Measurements from ENCODE around the gene SLC13A2.
"Not testable (repeated sequence)": the region's sequence is repeated elsewhere in the genome, so short reads cannot be mapped to it uniquely, and the experiment has no call there.

Gene SLC13A2

GRCh38 chr17:28518578-28518977 lies 45.1 kb downstream of the SLC13A2 start:
- DNase-seq: no peak

- no peak for DNase-seq
These were observed 45.8 kb downstream of the SLC13A2 start for GRCh38 chr17:28519236-28519635.

- no peak for DNase-seq
These were observed 47.2 kb downstream of the SLC13A2 start for GRCh38 chr17:28520687-28521086.

GRCh38 chr17:28521311-28522085 lies 48.1 kb downstream of the SLC13A2 start:
- DNase-seq: no peak

- DNase-seq: not testable (repeated sequence)
These were observed 48.8 kb downstream of the SLC13A2 start for GRCh38 chr17:28522281-28522680.

GRCh38 chr17:28523186-28523585 lies 49.7 kb downstream of the SLC13A2 start:
- DNase-seq: no peak

GRCh38 chr17:28523876-28524275 lies 50.4 kb downstream of the SLC13A2 start:
- DNase-seq: no peak

- no peak for DNase-seq
These were observed 51.3 kb downstream of the SLC13A2 start for GRCh38 chr17:28524476-28525424.

- no peak for DNase-seq
These were observed 52.9 kb downstream of the SLC13A2 start for GRCh38 chr17:28526381-28526780.

- no peak for DNase-seq
These were observed 53.8 kb downstream of the SLC13A2 start for GRCh38 chr17:28527181-28527681.

- DNase-seq: no peak
These were observed 54.4 kb downstream of the SLC13A2 start for GRCh38 chr17:28527859-28528258.

GRCh38 chr17:28528327-28529012 lies 55.0 kb downstream of the SLC13A2 start:
- no peak for DNase-seq

GRCh38 chr17:28529013-28529400 lies 55.6 kb downstream of the SLC13A2 start:
- DNase-seq: no peak

GRCh38 chr17:28530250-28530649 lies 56.8 kb downstream of the SLC13A2 start:
- no peak for DNase-seq

- DNase-seq: no peak
These were observed 57.5 kb downstream of the SLC13A2 start for GRCh38 chr17:28530926-28531325.

GRCh38 chr17:28532050-28532960 lies 58.9 kb downstream of the SLC13A2 start:
- no peak for DNase-seq

- no peak for DNase-seq
These were observed 59.8 kb downstream of the SLC13A2 start for GRCh38 chr17:28533091-28533807.

GRCh38 chr17:28534740-28535375 lies 61.4 kb downstream of the SLC13A2 start:
- DNase-seq: no peak

- no peak for DNase-seq
These were observed 63.2 kb downstream of the SLC13A2 start for GRCh38 chr17:28536532-28537218.

GRCh38 chr17:28537219-28537610 lies 63.8 kb downstream of the SLC13A2 start:
- no peak for DNase-seq
